WTC11 (cell line): Measurements from ENCODE around the gene ZNF625. TPM values are rescaled to one million over a fixed set of nuclear protein-coding genes. Genes with fewer than 3 reads are reported as not detected.

Experiments
- ATAC-seq: fragments of 200-7000 bp; cut with Tn5 transposase; 2 replicates; pipeline ENCODE4 v1.10.0; 2021; ENCODE audit warnings: mild to moderate bottlenecking, moderate library complexity
- CTCF ChIA-PET: fragments of 300-600 bp; sonication (Branson Sonifier 250); formaldehyde crosslinking; loops from one replicate; lab custom pipeline; 2021; ENCODE audit warnings: antibody characterized with exemption; lab: Charles Lee
- POLR2A ChIA-PET: fragments of 350-600 bp; sonication (Branson Sonifier 250); formaldehyde crosslinking; loops from one replicate; lab custom pipeline; 2021; ENCODE audit warnings: antibody characterized with exemption; lab: Charles Lee
- DNase-seq: peaks from one replicate; pipeline ENCODE4 v3.0.0; 2021; ENCODE audit warnings: low spot score
- H3K27ac Mint-ChIP-seq: 2 replicates; pipeline ENCODE4 v1.8.0; 2021; ENCODE audit warnings: mixed read lengths
- H3K27me3 Mint-ChIP-seq: 2 replicates; pipeline ENCODE4 v1.8.0; 2021; ENCODE audit warnings: low read depth, mild to moderate bottlenecking, moderate library complexity, mixed read lengths
- H3K36me3 Mint-ChIP-seq: 2 replicates; pipeline ENCODE4 v1.8.0; 2021; ENCODE audit warnings: mixed read lengths
- H3K4me1 Mint-ChIP-seq: 2 replicates; pipeline ENCODE4 v1.8.0; 2022; ENCODE audit warnings: mixed read lengths
- H3K4me3 Mint-ChIP-seq: 2 replicates; pipeline ENCODE4 v1.8.0; 2021; ENCODE audit warnings: mild to moderate bottlenecking, moderate library complexity, mixed read lengths
- H3K9me3 Mint-ChIP-seq: 2 replicates; pipeline ENCODE4 v1.8.0; 2021; ENCODE audit warnings: mixed read lengths
- ARID4B ChIP-seq: sonication (generic); formaldehyde crosslinking; IDR thresholded peaks from 2 replicates; pipeline ENCODE4 v1.8.0; 2023; ENCODE audit warnings: missing genetic modification reagents, mild to moderate bottlenecking, borderline replicate concordance
- E2F1 ChIP-seq: sonication (generic); formaldehyde crosslinking; IDR thresholded peaks from 2 replicates; pipeline ENCODE4 v1.8.0; 2022; ENCODE audit warnings: mild to moderate bottlenecking, missing genetic modification reagents
- FOXP4 ChIP-seq: sonication (generic); formaldehyde crosslinking; IDR thresholded peaks from 2 replicates; pipeline ENCODE4 v1.8.0; 2022; ENCODE audit warnings: mild to moderate bottlenecking, missing genetic modification reagents
- OVOL2 ChIP-seq: fragments of 250-450 bp; sonication (Bioruptor Pico); IDR thresholded peaks from 2 replicates; pipeline ENCODE4 v1.9.0; 2021; ENCODE audit warnings: mild to moderate bottlenecking, borderline replicate concordance
- RELA ChIP-seq: sonication (generic); formaldehyde crosslinking; IDR thresholded peaks from 2 replicates; pipeline ENCODE4 v1.8.1; 2022; ENCODE audit warnings: missing genetic modification reagents, mild to moderate bottlenecking, borderline replicate concordance
- SMAD3 ChIP-seq: sonication (generic); formaldehyde crosslinking; IDR thresholded peaks from 2 replicates; pipeline ENCODE4 v1.8.0; 2022; ENCODE audit warnings: missing genetic modification reagents, mild to moderate bottlenecking, borderline replicate concordance
- SMAD4 ChIP-seq: sonication (generic); formaldehyde crosslinking; IDR thresholded peaks from 2 replicates; pipeline ENCODE4 v1.8.0; 2022; ENCODE audit warnings: mild to moderate bottlenecking, missing genetic modification reagents
- SP1 ChIP-seq: sonication (generic); formaldehyde crosslinking; conservative IDR thresholded peaks from 2 replicates; pipeline ENCODE4 v1.8.1; 2022; ENCODE audit warnings: missing genetic modification reagents
- ZNF232 ChIP-seq: sonication (generic); formaldehyde crosslinking; IDR thresholded peaks from 2 replicates; pipeline ENCODE4 v1.8.0; 2022; ENCODE audit warnings: mild to moderate bottlenecking, missing genetic modification reagents
- ZNF423 ChIP-seq: fragments of 250-450 bp; sonication (Bioruptor Pico); IDR thresholded peaks from 2 replicates; pipeline ENCODE4 v2.1.2; 2022; ENCODE audit warnings: mild to moderate bottlenecking, moderate library complexity
- ZNF425 ChIP-seq: fragments of 250-450 bp; sonication (Bioruptor Pico); conservative IDR thresholded peaks from 2 replicates; pipeline ENCODE4 v1.9.0; 2021; ENCODE audit warnings: mild to moderate bottlenecking
- total RNA-seq: library from RNA; stranded (reverse); gene quantifications from 3 replicates; pipeline ENCODE4 v1.2.3, GENCODE V29; 2021

The ZNF625 gene
- total RNA-seq, 1 experiment from 2014 or later = 24.5 TPM

GRCh38 chr19:12166626-12167025 is 10.1 kb upstream of the ZNF625 start:
- H3K4me3 Mint-ChIP-seq = no peak overlapping the region
- ChIA-PET CTCF (no interaction called here), POLR2A (no interaction called here)
- H3K4me1 Mint-ChIP-seq = peaks cover 8% of the 10 kb centered on the region
- no peaks in the 10 kb centered on the region for H3K9me3 Mint-ChIP-seq
- ATAC-seq (no peak), DNase-seq (no peak)
- H3K27me3 Mint-ChIP-seq = no peaks in the 10 kb centered on the region
- H3K36me3 Mint-ChIP-seq = peaks cover 3% of the 10 kb centered on the region; the same call in 1 of the 2 replicates
- TF ChIP-seq FOXP4 = no peak
- no peak for TF ChIP-seq SP1 (CRISPR knock-in tag)
- no peak for TF ChIP-seq ZNF423 (CRISPR knock-in tag)
- TF ChIP-seq SMAD3 = no peak
- TF ChIP-seq ZNF232 (CRISPR knock-in tag) = no peak
- TF ChIP-seq E2F1 (CRISPR knock-in tag) = no peak
- TF ChIP-seq ZNF425 (CRISPR knock-in tag) = no peak
- TF ChIP-seq, all 79 proteins: peak for 0
- H3K27ac Mint-ChIP-seq = peak overlapping the region; percentile 23; the same call in 1 of the 2 replicates

- no peaks in the 10 kb centered on the region for H3K9me3 Mint-ChIP-seq
- ATAC-seq (no peak), DNase-seq (no peak)
- peaks cover 5% of the 10 kb centered on the region for H3K27me3 Mint-ChIP-seq
- H3K4me3 Mint-ChIP-seq = peak overlapping the region; percentile 94
- TF ChIP-seq RELA (no peak), OVOL2 (CRISPR knock-in tag) (no peak), SMAD4 (CRISPR knock-in tag) (no peak), ZNF232 (CRISPR knock-in tag) (no peak), ARID4B (CRISPR knock-in tag) (no peak)
- ChIA-PET CTCF (interaction anchor here (0.9 to 2.9 kb wide), 6 partner anchors 10 to 524 kb away, joined by 3 to 16 read pairs (median 6); partner anchors contain the start of genes ZNF20 and ZNF763), POLR2A (interaction anchor here (0.7 to 1.3 kb wide), 3 partner anchors 131 to 470 kb away, joined by 3 to 4 read pairs (median 3); partner anchors contain the start of genes ZNF44 and ZNF442)
- peaks cover 8% of the 10 kb centered on the region for H3K4me1 Mint-ChIP-seq
- no peaks in the 10 kb centered on the region for H3K36me3 Mint-ChIP-seq
- H3K27ac Mint-ChIP-seq = peak overlapping the region; percentile 92
These were observed 7.3 kb upstream of the ZNF625 start for GRCh38 chr19:12163826-12164225.
